ENCODE data around the gene CDCA7L.

Gene CDCA7L

DNA sequence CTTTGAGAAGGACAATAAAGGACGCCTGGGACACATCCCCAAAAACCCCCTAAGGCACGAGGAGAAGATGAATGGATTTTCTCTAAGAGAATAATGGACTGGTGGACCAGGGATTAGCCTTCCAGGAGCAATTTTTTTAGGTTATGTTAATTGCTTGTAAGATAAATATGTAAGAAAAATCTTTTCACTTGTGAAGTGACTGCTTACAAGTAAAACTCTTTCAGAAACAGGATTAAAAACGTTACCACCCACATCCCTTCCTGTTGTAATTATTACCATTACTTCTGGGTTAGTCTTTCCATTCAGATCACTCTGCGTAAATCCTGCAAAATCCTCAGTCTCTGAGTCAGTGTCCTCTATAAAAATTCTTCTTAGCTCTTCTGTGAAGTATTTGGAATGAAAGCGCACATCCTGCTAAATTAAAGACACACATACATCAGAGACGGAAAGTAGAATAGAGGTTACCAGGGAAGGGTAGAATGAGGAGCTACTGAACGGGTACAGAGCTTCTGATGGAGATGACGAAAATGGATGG lies 34.3 kb downstream of the CDCA7L start:
- no peak for DNase-seq (ENCODE audit: low read depth in 1 of 2, low spot score in 1 of 2)
- Histone ChIP-seq H3K4me3 (replicated peaks; ENCODE audit: insufficient read depth, low read length) (no peak overlapping the region), H3K27me3 (ENCODE audit: insufficient read depth, poor library complexity, severe bottlenecking) (no peaks in the 10 kb centered on the region), H3K27ac (replicated peaks) (no peak overlapping the region)
- no peak for TF ChIP-seq GABPA (IDR thresholded peaks at IDR 0.05; ENCODE audit: low read depth)
- no peak for TF ChIP-seq SPI1 (IDR thresholded peaks at IDR 0.05; ENCODE audit: borderline replicate concordance, low read depth)
- no peak for TF ChIP-seq POLR2AphosphoS5 (IDR thresholded peaks at IDR 0.05; ENCODE audit: low read depth)

GRCh38 chr7:21910253-21910652 lies 35.4 kb downstream of the CDCA7L start:
- DNase-seq (ENCODE audit: low read depth in 1 of 2, low spot score in 1 of 2): no peak
- H3K27ac ChIP-seq (replicated peaks): no peak overlapping the region
- no peak for TF ChIP-seq GABPA (IDR thresholded peaks at IDR 0.05; ENCODE audit: low read depth)
- no peak for TF ChIP-seq POLR2AphosphoS5 (IDR thresholded peaks at IDR 0.05; ENCODE audit: low read depth)
- TF ChIP-seq SPI1 (IDR thresholded peaks at IDR 0.05; ENCODE audit: borderline replicate concordance, low read depth): no peak
- no peak for TF ChIP-seq CTCF (IDR thresholded peaks at IDR 0.05; ENCODE audit: insufficient read depth, low read length)
- TF ChIP-seq, protein P1, sequence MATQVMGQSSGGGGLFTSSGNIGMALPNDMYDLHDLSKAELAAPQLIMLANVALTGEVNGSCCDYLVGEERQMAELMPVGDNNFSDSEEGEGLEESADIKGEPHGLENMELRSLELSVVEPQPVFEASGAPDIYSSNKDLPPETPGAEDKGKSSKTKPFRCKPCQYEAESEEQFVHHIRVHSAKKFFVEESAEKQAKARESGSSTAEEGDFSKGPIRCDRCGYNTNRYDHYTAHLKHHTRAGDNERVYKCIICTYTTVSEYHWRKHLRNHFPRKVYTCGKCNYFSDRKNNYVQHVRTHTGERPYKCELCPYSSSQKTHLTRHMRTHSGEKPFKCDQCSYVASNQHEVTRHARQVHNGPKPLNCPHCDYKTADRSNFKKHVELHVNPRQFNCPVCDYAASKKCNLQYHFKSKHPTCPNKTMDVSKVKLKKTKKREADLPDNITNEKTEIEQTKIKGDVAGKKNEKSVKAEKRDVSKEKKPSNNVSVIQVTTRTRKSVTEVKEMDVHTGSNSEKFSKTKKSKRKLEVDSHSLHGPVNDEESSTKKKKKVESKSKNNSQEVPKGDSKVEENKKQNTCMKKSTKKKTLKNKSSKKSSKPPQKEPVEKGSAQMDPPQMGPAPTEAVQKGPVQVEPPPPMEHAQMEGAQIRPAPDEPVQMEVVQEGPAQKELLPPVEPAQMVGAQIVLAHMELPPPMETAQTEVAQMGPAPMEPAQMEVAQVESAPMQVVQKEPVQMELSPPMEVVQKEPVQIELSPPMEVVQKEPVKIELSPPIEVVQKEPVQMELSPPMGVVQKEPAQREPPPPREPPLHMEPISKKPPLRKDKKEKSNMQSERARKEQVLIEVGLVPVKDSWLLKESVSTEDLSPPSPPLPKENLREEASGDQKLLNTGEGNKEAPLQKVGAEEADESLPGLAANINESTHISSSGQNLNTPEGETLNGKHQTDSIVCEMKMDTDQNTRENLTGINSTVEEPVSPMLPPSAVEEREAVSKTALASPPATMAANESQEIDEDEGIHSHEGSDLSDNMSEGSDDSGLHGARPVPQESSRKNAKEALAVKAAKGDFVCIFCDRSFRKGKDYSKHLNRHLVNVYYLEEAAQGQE (IDR thresholded peaks at IDR 0.05; ENCODE audit: insufficient replicate concordance, low read depth): no peak
- no peaks in the 10 kb centered on the region for H3K27me3 ChIP-seq (ENCODE audit: insufficient read depth, poor library complexity, severe bottlenecking)
- no peak overlapping the region for H3K4me3 ChIP-seq (replicated peaks; ENCODE audit: insufficient read depth, low read length)

GRCh38 chr7:21908746-21909145 lies 37.0 kb downstream of the CDCA7L start:
- Histone ChIP-seq H3K27me3 (ENCODE audit: insufficient read depth, poor library complexity, severe bottlenecking) (no peaks in the 10 kb centered on the region), H3K4me3 (replicated peaks; ENCODE audit: insufficient read depth, low read length) (no peak overlapping the region), H3K27ac (replicated peaks) (no peak overlapping the region)
- TF ChIP-seq GABPA (IDR thresholded peaks at IDR 0.05; ENCODE audit: low read depth) (no peak), CTCF (IDR thresholded peaks at IDR 0.05; ENCODE audit: insufficient read depth, low read length) (no peak), POLR2AphosphoS5 (IDR thresholded peaks at IDR 0.05; ENCODE audit: low read depth) (no peak), SPI1 (IDR thresholded peaks at IDR 0.05; ENCODE audit: borderline replicate concordance, low read depth) (no peak)
- TF ChIP-seq, protein P1 (IDR thresholded peaks at IDR 0.05; ENCODE audit: insufficient replicate concordance, low read depth): no peak
- no peak for DNase-seq (ENCODE audit: low read depth in 1 of 2, low spot score in 1 of 2)

DNA sequence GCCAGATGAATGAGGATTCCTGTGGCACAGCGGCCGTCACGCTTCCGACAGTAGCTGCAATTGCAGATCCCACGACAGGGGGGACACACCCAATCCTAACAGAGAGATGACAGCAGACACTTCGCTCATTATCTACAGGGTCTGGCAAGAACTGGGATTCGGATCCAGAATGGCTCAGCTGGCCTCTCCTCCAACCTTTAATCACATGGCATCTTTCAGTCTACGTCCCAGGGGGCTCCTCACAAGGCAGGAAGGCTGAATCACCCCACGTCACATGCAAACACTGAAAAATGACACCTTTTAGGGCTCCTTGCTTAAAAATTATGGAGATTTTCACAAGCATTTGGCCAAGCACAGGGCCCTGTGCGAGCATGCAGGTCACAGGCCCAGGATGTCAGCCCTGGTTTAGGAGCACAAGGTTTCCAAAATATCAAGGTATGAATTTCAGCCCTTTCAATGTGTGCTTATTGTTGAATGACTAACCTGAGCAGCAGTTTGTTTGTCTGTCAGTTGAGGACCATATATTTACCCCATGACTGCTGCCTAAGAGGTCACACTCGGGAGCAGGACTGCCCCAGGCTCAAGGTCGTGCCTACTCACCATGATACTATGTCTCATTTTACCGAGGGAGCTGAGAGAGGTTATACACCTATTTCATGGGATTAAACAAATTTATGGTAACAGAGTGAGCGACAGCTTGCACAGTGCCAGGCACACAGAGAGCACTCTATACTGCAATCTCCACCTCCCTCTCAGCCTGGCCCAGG lies 42.5 kb downstream of the CDCA7L start:
- no peak overlapping the region for H3K27ac ChIP-seq (replicated peaks)
- DNase-seq (ENCODE audit: low read depth in 1 of 2, low spot score in 1 of 2): no peak
- no peak for TF ChIP-seq CTCF (IDR thresholded peaks at IDR 0.05; ENCODE audit: insufficient read depth, low read length)
- no peak for TF ChIP-seq GABPA (IDR thresholded peaks at IDR 0.05; ENCODE audit: low read depth)
- TF ChIP-seq SPI1 (IDR thresholded peaks at IDR 0.05; ENCODE audit: borderline replicate concordance, low read depth): no peak
- TF ChIP-seq POLR2AphosphoS5 (IDR thresholded peaks at IDR 0.05; ENCODE audit: low read depth): no peak
- TF ChIP-seq, protein P1 (IDR thresholded peaks at IDR 0.05; ENCODE audit: insufficient replicate concordance, low read depth): no peak
- H3K4me3 ChIP-seq (replicated peaks; ENCODE audit: insufficient read depth, low read length): no peak overlapping the region
- no peaks in the 10 kb centered on the region for H3K27me3 ChIP-seq (ENCODE audit: insufficient read depth, poor library complexity, severe bottlenecking)
